H9 (cell line): ENCODE measurements around the gene IL1RN. TPM values are rescaled to one million over a fixed set of nuclear protein-coding genes. Genes with fewer than 3 reads are reported as not detected.

Experiments
- DNase-seq: peaks from one replicate; pipeline ENCODE4 v3.0.0-alpha.2; 2017
- H2AFZ ChIP-seq: one replicate; pipeline ENCODE4 v1.6.1; 2013; ENCODE audit warnings: mild to moderate bottlenecking, low read length, control low read depth, moderate library complexity
- H2AK5ac ChIP-seq: 2 replicates; pipeline ENCODE4 v1.6.1; 2013; ENCODE audit warnings: low read length, control low read depth, mixed read lengths; ENCODE audit not compliant: insufficient read length
- H2BK120ac ChIP-seq: one replicate; pipeline ENCODE4 v1.6.1; 2013; ENCODE audit warnings: low read depth, mild to moderate bottlenecking, low read length, control low read depth, inconsistent platforms; ENCODE audit not compliant: poor library complexity, severe bottlenecking
- H2BK12ac ChIP-seq: 2 replicates; pipeline ENCODE4 v1.6.1; 2013; ENCODE audit warnings: low read length, control low read depth, mixed read lengths, low read depth; ENCODE audit not compliant: insufficient read length
- H2BK15ac ChIP-seq: 2 replicates; pipeline ENCODE4 v1.6.1; 2013; ENCODE audit warnings: low read depth, low read length, control low read depth
- H2BK20ac ChIP-seq: one replicate; pipeline ENCODE4 v1.6.1; 2013; ENCODE audit warnings: low read depth, mild to moderate bottlenecking, low read length, control low read depth, inconsistent platforms; ENCODE audit not compliant: poor library complexity, severe bottlenecking
- H2BK5ac ChIP-seq: 2 replicates; pipeline ENCODE4 v1.6.1; 2013; ENCODE audit warnings: low read length, control low read depth, mixed read lengths; ENCODE audit not compliant: insufficient read length
- H3K14ac ChIP-seq: 2 replicates; pipeline ENCODE4 v1.6.1; 2013; ENCODE audit warnings: low read length, control low read depth; ENCODE audit not compliant: insufficient read depth
- H3K18ac ChIP-seq: 2 replicates; pipeline ENCODE4 v1.6.1; 2013; ENCODE audit warnings: low read depth, mild to moderate bottlenecking, mixed read lengths, low read length, control low read depth; ENCODE audit not compliant: insufficient read length
- H3K23ac ChIP-seq: 2 replicates; pipeline ENCODE4 v1.6.1; 2013; ENCODE audit warnings: low read length, control low read depth, mixed read lengths, low read depth; ENCODE audit not compliant: insufficient read length
- H3K23me2 ChIP-seq: 2 replicates; pipeline ENCODE4 v1.6.1; 2013; ENCODE audit warnings: low read depth, mild to moderate bottlenecking, mixed read lengths, low read length, control low read depth; ENCODE audit not compliant: insufficient read length, poor library complexity, severe bottlenecking
- H3K27ac ChIP-seq: 2 replicates; pipeline ENCODE4 v1.5.1; 2013; ENCODE audit warnings: low read length, control low read depth, mixed read lengths, low read depth; ENCODE audit not compliant: insufficient read length
- H3K27me3 ChIP-seq: 2 replicates; pipeline ENCODE4 v1.6.1; 2013; ENCODE audit warnings: low read length, control low read depth, inconsistent platforms; ENCODE audit not compliant: insufficient read depth
- H3K4ac ChIP-seq: 2 replicates; pipeline ENCODE4 v1.6.1; 2013; ENCODE audit warnings: low read depth, mild to moderate bottlenecking, control low read depth, inconsistent platforms, low read length, moderate library complexity
- H3K4me1 ChIP-seq: 2 replicates; pipeline ENCODE4 v1.6.1; 2013; ENCODE audit warnings: low read length, control low read depth, inconsistent platforms; ENCODE audit not compliant: insufficient read depth
- H3K4me2 ChIP-seq: 2 replicates; pipeline ENCODE4 v1.6.1; 2013; ENCODE audit warnings: low read length, control low read depth, mixed read lengths; ENCODE audit not compliant: insufficient read length, insufficient read depth
- H3K56ac ChIP-seq: 2 replicates; pipeline ENCODE4 v1.6.1; 2013; ENCODE audit warnings: low read depth, mild to moderate bottlenecking, mixed read lengths, low read length, control low read depth; ENCODE audit not compliant: insufficient read length
- H3K79me1 ChIP-seq: 2 replicates; pipeline ENCODE4 v1.6.1; 2013; ENCODE audit warnings: low read depth, mild to moderate bottlenecking, moderate library complexity, low read length, control low read depth, inconsistent platforms; ENCODE audit not compliant: insufficient read depth, poor library complexity, severe bottlenecking
- H3K79me2 ChIP-seq: 2 replicates; pipeline ENCODE4 v1.6.1; 2013; ENCODE audit warnings: low read length, control low read depth, inconsistent platforms; ENCODE audit not compliant: insufficient read depth
- H3K9ac ChIP-seq: 2 replicates; pipeline ENCODE4 v1.6.1; 2013; ENCODE audit warnings: low read length, control low read depth, mixed read lengths; ENCODE audit not compliant: insufficient read length; ENCODE audit errors: extremely low read depth
- H3K9me3 ChIP-seq: one replicate; pipeline ENCODE4 v1.6.1; 2013; ENCODE audit warnings: low read depth, low read length, inconsistent platforms; ENCODE audit not compliant: control insufficient read depth
- H3T11ph ChIP-seq: one replicate; pipeline ENCODE4 v1.6.1; 2013; ENCODE audit warnings: mild to moderate bottlenecking, low read length, control low read depth, inconsistent platforms
- H4K20me1 ChIP-seq: one replicate; pipeline ENCODE4 v1.6.1; 2013; ENCODE audit not compliant: control insufficient read depth, insufficient read length, insufficient read depth
- H4K5ac ChIP-seq: 2 replicates; pipeline ENCODE4 v1.6.1; 2013; ENCODE audit warnings: low read depth, mild to moderate bottlenecking, mixed read lengths, low read length, control low read depth; ENCODE audit not compliant: insufficient read length
- H4K8ac ChIP-seq: replicated peaks from 2 replicates; pipeline ENCODE4 v1.6.1; 2013; ENCODE audit warnings: low read length, control low read depth, mixed read lengths, low read depth; ENCODE audit not compliant: insufficient read length
- H4K91ac ChIP-seq: 2 replicates; pipeline ENCODE4 v1.6.1; 2013; ENCODE audit warnings: low read depth, mild to moderate bottlenecking, moderate library complexity, mixed read lengths, low read length, control low read depth; ENCODE audit not compliant: insufficient read length
- H3K27ac Mint-ChIP-seq, 3 experiments: 2 replicates in 2 of 3; 3 replicates in 1 of 3; pipeline ENCODE4 v1.8.0; 2020 to 2021; ENCODE audit warnings: mixed read lengths in 3 of 3, mild to moderate bottlenecking in 1 of 3, moderate library complexity in 1 of 3
- H3K27me3 Mint-ChIP-seq: 2 replicates; pipeline ENCODE4 v1.8.0; 2021; ENCODE audit warnings: low read depth, mild to moderate bottlenecking, moderate library complexity, mixed read lengths
- H3K36me3 Mint-ChIP-seq, 3 experiments: 2 replicates in 2 of 3; 3 replicates in 1 of 3; pipeline ENCODE4 v1.8.0; 2020 to 2021; ENCODE audit warnings: low read depth in 3 of 3, mixed read lengths in 3 of 3; ENCODE audit not compliant: insufficient read depth in 1 of 3
- H3K4me1 Mint-ChIP-seq, 2 experiments: 2 replicates each; pipeline ENCODE4 v1.8.0; 2020; ENCODE audit warnings: mixed read lengths in 2 of 2
- H3K4me3 Mint-ChIP-seq, 2 experiments: 2 replicates in 1 of 2; 3 replicates in 1 of 2; pipeline ENCODE4 v1.8.0; 2020 to 2021; ENCODE audit warnings: mild to moderate bottlenecking in 2 of 2, mixed read lengths in 2 of 2, moderate library complexity in 1 of 2
- H3K9me3 Mint-ChIP-seq, 2 experiments: 2 replicates in 1 of 2; 3 replicates in 1 of 2; pipeline ENCODE4 v1.8.0; 2020; ENCODE audit warnings: mild to moderate bottlenecking in 2 of 2, mixed read lengths in 2 of 2, moderate library complexity in 1 of 2
- CTCF ChIP-seq: fragments of 200-600 bp; sonication (generic); conservative IDR thresholded peaks from 3 replicates; pipeline ENCODE4 v1.8.0; 2021; ENCODE audit warnings: antibody characterized with exemption, mild to moderate bottlenecking
- WGBS: extraction: QIAGEN DNeasy Blood & Tissue Kit; methylation state at CpG from one replicate; pipeline ENCODE4 v1.1.7; 2013; ENCODE audit warnings: missing lambda C conversion rate, low lambda C conversion rate, mixed read lengths; ENCODE audit not compliant: insufficient read length; ENCODE audit errors: extremely low coverage; 5-methylcytosine and 5-hydroxymethylcytosine counted together
- total RNA-seq: library from RNA; stranded (reverse); gene quantifications from 2 replicates; pipeline ENCODE4 v1.2.1, GENCODE V29; 2021

The IL1RN gene
- total RNA-seq, 1 experiment from 2014 or later = not detected

- no peak overlapping the region for H3K4ac ChIP-seq
- no peak overlapping the region for H3K23ac ChIP-seq
- no peak overlapping the region for H3K27ac ChIP-seq
- no peak overlapping the region for H3K14ac ChIP-seq
- H4K20me1 ChIP-seq = no peaks in the 10 kb centered on the region
- WGBS = no CpG with 5 or more reads among the region's 8 CpGs
- Mint-ChIP-seq H3K4me1 (peaks cover 17 to 19% of the 10 kb centered on the region in 2 experiments), H3K9me3 (no peaks in the 10 kb centered on the region; a peak in 1 of 5 replicates), H3K36me3 (no peaks in the 10 kb centered on the region; a peak in 2 of 7 replicates), H3K27me3 (peaks cover 19% of the 10 kb centered on the region), H3K4me3 (no peak overlapping the region), H3K27ac (no peak overlapping the region)
- H3T11ph ChIP-seq = no peak overlapping the region
- TF ChIP-seq CTCF = no peak
- H3K79me2 ChIP-seq = no peaks in the 10 kb centered on the region
- no peak for DNase-seq
- H2AK5ac ChIP-seq = no peak overlapping the region
- H4K8ac ChIP-seq = no peak overlapping the region
- no peak overlapping the region for H3K9ac ChIP-seq
- H3K56ac ChIP-seq = no peak overlapping the region
- H2BK12ac ChIP-seq = no peak overlapping the region
- H2AFZ ChIP-seq = no peak overlapping the region
- no peak overlapping the region for H2BK15ac ChIP-seq
- H3K9me3 ChIP-seq = no peaks in the 10 kb centered on the region
- no peaks in the 10 kb centered on the region for H3K79me1 ChIP-seq
- H2BK120ac ChIP-seq = no peak overlapping the region
- H3K27me3 ChIP-seq = no peaks in the 10 kb centered on the region
- no peak overlapping the region for H4K91ac ChIP-seq
- H3K4me1 ChIP-seq = no peaks in the 10 kb centered on the region; the same call in 1 of the 2 replicates
- H3K4me2 ChIP-seq = no peak overlapping the region
- H2BK20ac ChIP-seq = no peak overlapping the region
- no peak overlapping the region for H3K18ac ChIP-seq
- no peak overlapping the region for H4K5ac ChIP-seq
- H2BK5ac ChIP-seq = no peak overlapping the region
- H3K23me2 ChIP-seq = no peaks in the 10 kb centered on the region
Observed at GRCh38 chr2:113169002-113169530, 41.7 kb downstream of the IL1RN start.
